Astrocyte of the hippocampus (primary cell): ENCODE measurements around the gene ZFP14.

Source experiments
- DNase-seq: peaks from one replicate; pipeline ENCODE4 v3.0.0; 2011; ENCODE audit warnings: low read depth, low spot score

ZFP14 gene

GRCh38 chr19:36378625-36379509 is at the start of gene ZFP14:
TSS of gene ZFP14 (minus strand) at chr19:36379201. CDS start at chr19:36367892, 11,309 bp downstream.
- peak; percentile 97 for DNase-seq

- DNase-seq = no peak
Measured at GRCh38 chr19:36423925-36424324, 44.9 kb upstream of the ZFP14 start.

- peak; percentile 14 for DNase-seq
Measured at GRCh38 chr19:36421749-36422481, 42.9 kb upstream of the ZFP14 start.

- DNase-seq = peak; percentile 66
Measured at GRCh38 chr19:36420961-36421748, 42.2 kb upstream of the ZFP14 start.

- peak; percentile 93 for DNase-seq
Measured at GRCh38 chr19:36418287-36419001, 39.4 kb upstream of the ZFP14 start, which contains the start of gene ZFP82. TSS of gene ZFP82 (minus strand) at chr19:36418644. CDS start at chr19:36409789, 8,855 bp downstream.

GRCh38 chr19:36417752-36418286 is 38.8 kb upstream of the ZFP14 start:
- DNase-seq = peak; percentile 11

- peak; percentile 7 for DNase-seq
Measured at GRCh38 chr19:36409841-36410240, 30.8 kb upstream of the ZFP14 start.

GRCh38 chr19:36408101-36408500 is 29.1 kb upstream of the ZFP14 start:
- DNase-seq = no peak

- no peak for DNase-seq
Measured at GRCh38 chr19:36404498-36404897, 25.5 kb upstream of the ZFP14 start.

GRCh38 chr19:36401475-36401874 is 22.5 kb upstream of the ZFP14 start:
- DNase-seq = no peak

- no peak for DNase-seq
Measured at GRCh38 chr19:36398571-36398970, 19.6 kb upstream of the ZFP14 start.

- DNase-seq = no peak
Measured at GRCh38 chr19:36392916-36393673, 14.1 kb upstream of the ZFP14 start.

- DNase-seq = peak; percentile 0
Measured at GRCh38 chr19:36379510-36379819, 464 bp upstream of the ZFP14 start.

GRCh38 chr19:36377541-36378178 is 1.3 kb downstream of the ZFP14 start:
- DNase-seq = no peak

- no peak for DNase-seq
Measured at GRCh38 chr19:36373638-36374156, 5.3 kb downstream of the ZFP14 start.

- no peak for DNase-seq
Measured at GRCh38 chr19:36371886-36372285, 7.1 kb downstream of the ZFP14 start.

GRCh38 chr19:36363845-36364244 is 15.2 kb downstream of the ZFP14 start:
- DNase-seq = no peak

GRCh38 chr19:36340786-36341372 is 38.1 kb downstream of the ZFP14 start:
- DNase-seq = no peak
